GM15510 (cell line): Measurements from ENCODE around the gene GYG2.

Experiments
- POLR2A ChIP-seq: IDR thresholded peaks from 3 replicates; pipeline ENCODE4 v1.6.1; 2011; ENCODE audit warnings: borderline replicate concordance; ENCODE audit not compliant: insufficient read length; ENCODE audit errors: extremely low read depth

Gene GYG2

GRCh38 chrX:2859197-2859797 is 30.6 kb downstream of the GYG2 start:
- TF ChIP-seq POLR2A: no peak

- TF ChIP-seq POLR2A: no peak
Observed at GRCh38 chrX:2862404-2862803, 33.7 kb downstream of the GYG2 start.

GRCh38 chrX:2863646-2864045 is 34.9 kb downstream of the GYG2 start:
- TF ChIP-seq POLR2A: no peak

GRCh38 chrX:2867206-2867605 is 38.5 kb downstream of the GYG2 start:
- TF ChIP-seq POLR2A: no peak

- TF ChIP-seq POLR2A: no peak
Observed at GRCh38 chrX:2870650-2871049, 41.9 kb downstream of the GYG2 start.

- no peak for TF ChIP-seq POLR2A
Observed at GRCh38 chrX:2871831-2872230, 43.1 kb downstream of the GYG2 start.

- TF ChIP-seq POLR2A: no peak
Observed at GRCh38 chrX:2872671-2873277, 44.0 kb downstream of the GYG2 start.

- TF ChIP-seq POLR2A: no peak
Observed at GRCh38 chrX:2874222-2875135, 45.7 kb downstream of the GYG2 start.

- no peak for TF ChIP-seq POLR2A
Observed at GRCh38 chrX:2875136-2875481, 46.4 kb downstream of the GYG2 start.

GRCh38 chrX:2875798-2876399 is 47.2 kb downstream of the GYG2 start:
- TF ChIP-seq POLR2A: no peak

GRCh38 chrX:2878563-2878962 is 49.8 kb downstream of the GYG2 start:
- TF ChIP-seq POLR2A: no peak

- TF ChIP-seq POLR2A: no peak
Observed at GRCh38 chrX:2879670-2880069, 50.9 kb downstream of the GYG2 start.

GRCh38 chrX:2883770-2884169 is 55.0 kb downstream of the GYG2 start:
- TF ChIP-seq POLR2A: no peak

GRCh38 chrX:2888309-2888708 is 59.6 kb downstream of the GYG2 start:
- TF ChIP-seq POLR2A: no peak

GRCh38 chrX:2889045-2889605 is 60.4 kb downstream of the GYG2 start:
- no peak for TF ChIP-seq POLR2A

- no peak for TF ChIP-seq POLR2A
Observed at GRCh38 chrX:2892816-2893215, 64.1 kb downstream of the GYG2 start.

GRCh38 chrX:2894885-2895292 is 66.2 kb downstream of the GYG2 start:
- TF ChIP-seq POLR2A: no peak
